CD14-positive monocyte (primary cell): ENCODE measurements around the gene GFPT2. TPM values are rescaled to one million over a fixed set of nuclear protein-coding genes. Genes with fewer than 3 reads are reported as not detected.

Experiments
- DNase-seq, 3 donors: peaks; one replicate each; pipeline ENCODE4 v3.0.0-alpha.2; 2011 to 2022
- H2AFZ ChIP-seq: 2 replicates; pipeline ENCODE4 v1.6.0; 2012; ENCODE audit warnings: mild to moderate bottlenecking, low read depth, low read length, inconsistent platforms; ENCODE audit not compliant: insufficient read depth, poor library complexity, severe bottlenecking
- H3K27ac ChIP-seq, 2 donors: 1 replicate in 1 of 2; 2 replicates in 1 of 2; pipeline ENCODE4 v1.5.1; 2012 to 2013; ENCODE audit warnings: low read length in 2 of 2, control low read depth in 1 of 2, inconsistent platforms in 1 of 2, low read depth in 1 of 2, mild to moderate bottlenecking in 1 of 2
- H3K27me3 ChIP-seq, 2 donors: one replicate each; pipeline versions ENCODE4 v1.6.0 to v1.6.1; 2011 to 2013; ENCODE audit warnings: low read length in 2 of 2; ENCODE audit not compliant: control insufficient read depth in 2 of 2, insufficient read depth in 2 of 2
- H3K36me3 ChIP-seq, 2 donors: replicated peaks in 1 of 2; 1 replicate in 1 of 2; 2 replicates in 1 of 2; pipeline versions ENCODE4 v1.5.1 to v1.6.1; 2012 to 2013; ENCODE audit warnings: low read length in 2 of 2, control low read depth in 1 of 2, inconsistent platforms in 1 of 2, mild to moderate bottlenecking in 1 of 2; ENCODE audit not compliant: insufficient read depth in 2 of 2, control insufficient read depth in 1 of 2
- H3K4me1 ChIP-seq, 2 donors: 1 replicate in 1 of 2; 2 replicates in 1 of 2; pipeline versions ENCODE4 v1.5.1 to v1.6.1; 2012 to 2013; ENCODE audit warnings: low read length in 2 of 2, control low read depth in 1 of 2, inconsistent platforms in 1 of 2, mild to moderate bottlenecking in 1 of 2, moderate library complexity in 1 of 2; ENCODE audit not compliant: insufficient read depth in 2 of 2, control insufficient read depth in 1 of 2
- H3K4me2 ChIP-seq: replicated peaks from 2 replicates; pipeline ENCODE3; 2012; ENCODE audit warnings: low read length, moderate library complexity, mild to moderate bottlenecking; ENCODE audit not compliant: poor library complexity, severe bottlenecking; ENCODE audit errors: extremely low read depth
- H3K4me3 ChIP-seq, 3 experiments: fragments of 200-600 bp in 1 of 3; sonication (generic) in 1 of 3; replicated peaks in 1 of 3; 1 replicate in 2 of 3; 2 replicates in 1 of 3; pipeline ENCODE4 v1.5.1; 2011 to 2013; ENCODE audit warnings: low read length in 3 of 3, mild to moderate bottlenecking in 3 of 3, control low read depth in 2 of 3, low read depth in 2 of 3, inconsistent platforms in 1 of 3, moderate library complexity in 1 of 3
- H3K79me2 ChIP-seq: 2 replicates; pipeline ENCODE4 v1.6.0; 2012; ENCODE audit warnings: mild to moderate bottlenecking, control low read depth, inconsistent platforms, low read length, moderate library complexity; ENCODE audit not compliant: insufficient read depth
- H3K9ac ChIP-seq: 2 replicates; pipeline ENCODE4 v1.6.0; 2017; ENCODE audit warnings: low read length, mild to moderate bottlenecking; ENCODE audit not compliant: insufficient read depth, poor library complexity, severe bottlenecking
- H3K9me3 ChIP-seq, 2 donors: replicated peaks in 1 of 2; 1 replicate in 1 of 2; 2 replicates in 1 of 2; pipeline versions ENCODE4 v1.5.1 to v1.6.1; 2012 to 2013; ENCODE audit warnings: low read length in 2 of 2, control low read depth in 1 of 2; ENCODE audit not compliant: control insufficient read depth in 1 of 2, insufficient read depth in 1 of 2
- H4K20me1 ChIP-seq: 2 replicates; pipeline ENCODE4 v1.6.0; 2012; ENCODE audit warnings: mild to moderate bottlenecking, low read length, control low read depth, moderate library complexity; ENCODE audit not compliant: insufficient read depth
- H3K27ac Mint-ChIP-seq, 7 donors: one replicate each; pipeline ENCODE4 v1.8.0; 2020; ENCODE audit warnings: mild to moderate bottlenecking in 7 of 7, mixed read lengths in 7 of 7, moderate library complexity in 6 of 7, inconsistent platforms in 2 of 7
- H3K27me3 Mint-ChIP-seq, 3 donors: one replicate each; pipeline ENCODE4 v1.8.0; 2021 to 2022; ENCODE audit warnings: low read depth in 3 of 3, mild to moderate bottlenecking in 3 of 3, mixed read lengths in 3 of 3, moderate library complexity in 3 of 3, inconsistent platforms in 1 of 3
- H3K36me3 Mint-ChIP-seq, 2 donors: one replicate each; pipeline ENCODE4 v1.8.0; 2020; ENCODE audit warnings: mixed read lengths in 2 of 2, inconsistent platforms in 1 of 2, mild to moderate bottlenecking in 1 of 2
- H3K4me1 Mint-ChIP-seq: one replicate; pipeline ENCODE4 v1.8.0; 2020; ENCODE audit warnings: mild to moderate bottlenecking, mixed read lengths
- H3K4me3 Mint-ChIP-seq, 2 donors: one replicate each; pipeline ENCODE4 v1.8.0; 2020; ENCODE audit warnings: mild to moderate bottlenecking in 2 of 2, mixed read lengths in 2 of 2, moderate library complexity in 1 of 2
- H3K9me3 Mint-ChIP-seq, 7 donors: one replicate each; pipeline ENCODE4 v1.8.0; 2020 to 2022; ENCODE audit warnings: mixed read lengths in 7 of 7, mild to moderate bottlenecking in 6 of 7, moderate library complexity in 6 of 7, inconsistent platforms in 2 of 7
- WGBS: methylation state at CpG from one replicate; pipeline ENCODE4 v1.1.5; 2013; ENCODE audit warnings: missing lambda C conversion rate; ENCODE audit not compliant: insufficient coverage; 5-methylcytosine and 5-hydroxymethylcytosine counted together
- intact Hi-C, 2 donors: fragments of 100-400 bp; cut with micrococcal nuclease; formaldehyde crosslinking; loops; one replicate each; pipeline versions ENCODE4 v1.15.0 to v1.15.1; 2023
- polyA plus RNA-seq, 3 donors: library from polyadenylated mRNA; depleted of rRNA in 1 of 3; unstranded in 2 of 3; stranded (reverse) in 1 of 3; fragments of 300-500 nt in 2 of 3; fragments of >200 nt in 1 of 3; fragmentation: Illumina TruSeq in 2 of 3; gene quantifications; 1 replicate in 2 of 3; 2 replicates in 1 of 3; pipeline ENCODE4 v1.2.3, GENCODE V29; 2012 to 2021
- TF ChIP-seq, protein P1 (sequence below): fragments of 200-600 bp; IDR thresholded peaks from one replicate; pipeline ENCODE4 v1.8.0; 2022; ENCODE audit warnings: antibody characterized with exemption, mild to moderate bottlenecking

The GFPT2 gene
- polyA plus RNA-seq, 3 donors, result not detected

DNA sequence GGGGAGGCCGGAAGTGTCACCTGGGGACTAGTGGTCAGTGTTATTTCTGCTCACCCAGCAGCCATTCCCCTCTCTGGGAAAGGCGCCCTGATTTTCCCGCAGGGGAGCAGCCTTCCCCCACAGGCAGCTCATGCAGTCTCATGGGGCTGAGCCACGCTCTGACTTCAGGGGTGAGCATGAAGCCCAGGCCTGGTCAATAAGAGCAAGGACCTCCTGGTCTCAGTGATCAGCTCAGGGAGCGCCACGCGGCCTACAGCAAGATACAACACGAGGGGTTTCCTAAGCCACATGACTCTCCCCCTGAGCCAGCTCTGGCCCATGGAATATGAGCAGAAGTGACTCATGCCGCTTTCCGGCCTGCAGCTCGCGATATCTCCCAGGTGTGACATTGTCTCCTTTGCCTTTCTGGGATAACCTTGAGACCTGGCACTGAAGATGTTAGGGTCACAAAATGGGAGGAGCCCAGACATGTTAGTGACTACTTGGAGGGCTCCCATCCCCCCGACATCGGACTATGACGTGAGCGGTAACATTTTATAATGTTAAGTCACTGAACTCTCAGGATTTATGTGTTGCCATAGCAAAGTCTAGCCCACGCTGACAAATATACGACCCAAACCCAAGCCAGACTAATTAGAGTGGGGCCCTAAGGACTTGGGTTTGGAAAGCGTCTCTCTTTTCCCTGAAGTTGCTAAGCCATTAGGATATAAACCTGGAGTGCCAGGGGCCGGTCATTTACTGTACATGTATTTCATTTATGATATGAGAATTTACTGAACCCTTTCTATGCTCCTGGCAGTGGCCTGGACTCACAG, 46.5 kb upstream of the GFPT2 start:
- Mint-ChIP-seq H3K27ac (peak overlapping the region in 1 of 7 donors; percentile 27), H3K4me3 (no peak overlapping the region), H3K4me1 (no peaks in the 10 kb centered on the region), H3K27me3 (peaks cover 3 to 10% (median 4%) of the 10 kb centered on the region in 3 donors), H3K9me3 (peaks cover 0 to 29% (median 12%) of the 10 kb centered on the region in 7 donors), H3K36me3 (no peaks in the 10 kb centered on the region)
- Histone ChIP-seq H3K4me3 (no peak overlapping the region), H3K4me2 (no peak overlapping the region), H3K27me3 (no peaks in the 10 kb centered on the region), H3K79me2 (no peaks in the 10 kb centered on the region), H2AFZ (no peak overlapping the region), H3K27ac (no peak overlapping the region), H3K9ac (no peak overlapping the region), H3K4me1 (no peaks in the 10 kb centered on the region), H3K36me3 (no peaks in the 10 kb centered on the region), H3K9me3 (no peaks in the 10 kb centered on the region), H4K20me1 (no peaks in the 10 kb centered on the region)
- TF ChIP-seq, protein P1, sequence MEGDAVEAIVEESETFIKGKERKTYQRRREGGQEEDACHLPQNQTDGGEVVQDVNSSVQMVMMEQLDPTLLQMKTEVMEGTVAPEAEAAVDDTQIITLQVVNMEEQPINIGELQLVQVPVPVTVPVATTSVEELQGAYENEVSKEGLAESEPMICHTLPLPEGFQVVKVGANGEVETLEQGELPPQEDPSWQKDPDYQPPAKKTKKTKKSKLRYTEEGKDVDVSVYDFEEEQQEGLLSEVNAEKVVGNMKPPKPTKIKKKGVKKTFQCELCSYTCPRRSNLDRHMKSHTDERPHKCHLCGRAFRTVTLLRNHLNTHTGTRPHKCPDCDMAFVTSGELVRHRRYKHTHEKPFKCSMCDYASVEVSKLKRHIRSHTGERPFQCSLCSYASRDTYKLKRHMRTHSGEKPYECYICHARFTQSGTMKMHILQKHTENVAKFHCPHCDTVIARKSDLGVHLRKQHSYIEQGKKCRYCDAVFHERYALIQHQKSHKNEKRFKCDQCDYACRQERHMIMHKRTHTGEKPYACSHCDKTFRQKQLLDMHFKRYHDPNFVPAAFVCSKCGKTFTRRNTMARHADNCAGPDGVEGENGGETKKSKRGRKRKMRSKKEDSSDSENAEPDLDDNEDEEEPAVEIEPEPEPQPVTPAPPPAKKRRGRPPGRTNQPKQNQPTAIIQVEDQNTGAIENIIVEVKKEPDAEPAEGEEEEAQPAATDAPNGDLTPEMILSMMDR, result no peak
- WGBS, result 85% methylated on average over 13 of the region's 20 CpGs
- no peak for DNase-seq
- intact Hi-C loops, result no loop called here

DNA sequence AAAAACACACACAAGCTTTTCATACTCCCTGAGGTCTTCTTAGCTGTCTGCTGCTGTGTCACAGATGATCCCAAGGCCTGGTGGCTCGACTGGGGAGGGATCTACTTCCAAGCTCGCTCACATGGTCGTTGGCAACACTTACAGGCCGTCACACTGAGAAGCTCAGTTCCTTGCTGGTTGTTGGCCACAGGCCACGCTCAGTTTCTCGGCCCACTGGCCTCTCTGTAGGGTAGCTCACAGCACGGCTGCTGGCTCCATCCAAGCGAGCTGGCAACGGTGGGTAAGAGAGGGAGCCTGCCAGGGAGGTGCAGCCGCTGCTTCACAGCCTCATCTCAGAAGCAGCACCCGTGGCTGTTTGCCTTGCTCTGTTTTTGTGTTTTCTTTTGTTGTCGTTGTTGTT, 43.8 kb upstream of the GFPT2 start:
- 93% methylated on average over 10 of the region's 12 CpGs for WGBS
- Histone ChIP-seq H3K36me3 (no peaks in the 10 kb centered on the region), H3K27me3 (no peaks in the 10 kb centered on the region), H3K4me2 (no peak overlapping the region), H3K4me1 (no peaks in the 10 kb centered on the region), H2AFZ (no peak overlapping the region), H3K79me2 (no peaks in the 10 kb centered on the region), H3K4me3 (no peak overlapping the region), H3K9me3 (no peaks in the 10 kb centered on the region), H4K20me1 (no peaks in the 10 kb centered on the region), H3K9ac (no peak overlapping the region), H3K27ac (no peak overlapping the region)
- H3K4me3 Mint-ChIP-seq, result no peak overlapping the region
- TF ChIP-seq, protein P1, result no peak
- intact Hi-C loops, result no loop called here
- no peaks in the 10 kb centered on the region for H3K36me3 Mint-ChIP-seq
- no peaks in the 10 kb centered on the region for H3K4me1 Mint-ChIP-seq
- H3K27me3 Mint-ChIP-seq, result peaks cover 2 to 11% (median 5%) of the 10 kb centered on the region in 3 donors
- no peak overlapping the region for H3K27ac Mint-ChIP-seq
- peaks cover 0 to 21% (median 9%) of the 10 kb centered on the region in 7 donors for H3K9me3 Mint-ChIP-seq
- DNase-seq, result no peak
